Uterus (tissue), 4 donors: ENCODE measurements around the gene HSD11B1. TPM values are rescaled to one million over a fixed set of nuclear protein-coding genes. Genes with fewer than 3 reads are reported as not detected.

Source experiments
- DNase-seq, 2 donors: peaks; one replicate each; pipeline ENCODE4 v3.0.0-alpha.2; 2019 to 2020
- H3K27ac ChIP-seq, 2 donors: fragments of 200-600 bp; sonication (generic); 1 replicate in 1 of 2; 2 replicates in 1 of 2; pipeline ENCODE4 v1.5.1; 2016 to 2018
- H3K27me3 ChIP-seq, 2 donors: fragments of 200-600 bp; sonication (generic); one replicate each; pipeline ENCODE4 v1.5.1; 2018 to 2019; ENCODE audit warnings: control low read depth in 1 of 2
- H3K36me3 ChIP-seq, 2 donors: fragments of 200-600 bp; sonication (generic); one replicate each; pipeline ENCODE4 v1.5.1; 2019; ENCODE audit warnings: control low read depth in 1 of 2
- H3K4me1 ChIP-seq, 2 donors: fragments of 200-600 bp; sonication (generic); one replicate each; pipeline ENCODE4 v1.5.1; 2018 to 2019; ENCODE audit warnings: control low read depth in 1 of 2
- H3K4me3 ChIP-seq, 2 donors: fragments of 200-600 bp; sonication (generic); 1 replicate in 1 of 2; 2 replicates in 1 of 2; pipeline ENCODE4 v1.5.1; 2018 to 2019; ENCODE audit warnings: mild to moderate bottlenecking in 1 of 2
- H3K9me3 ChIP-seq, 2 donors: fragments of 200-600 bp; sonication (generic); one replicate each; pipeline ENCODE4 v1.5.1; 2019; ENCODE audit warnings: control low read depth in 1 of 2
- POLR2A ChIP-seq, 2 donors: fragments of 450-650 bp; IDR thresholded peaks; one replicate each; pipeline ENCODE4 v1.6.1; 2016; ENCODE audit warnings: antibody characterized with exemption in 2 of 2, mild to moderate bottlenecking in 1 of 2, moderate library complexity in 1 of 2
- intact Hi-C: fragments of 100-400 bp; cut with DNase I; formaldehyde crosslinking; loops from one replicate; pipeline ENCODE4 v1.15.1; 2023; ENCODE audit warnings: low total_unique reads
- total RNA-seq, 4 donors: library from RNA; depleted of rRNA in 3 of 4; stranded (reverse); fragments of >200 nt in 3 of 4; gene quantifications; one replicate each; pipeline versions ENCODE4 v1.1.0 to v1.2.4, GENCODE V29; 2014 to 2023
- TF ChIP-seq, protein P1 (sequence below), 4 experiments: fragments of 200-600 bp in 2 of 4; fragments of 450-650 bp in 2 of 4; sonication (generic) in 2 of 4; IDR thresholded peaks; one replicate each; pipeline ENCODE4 v1.5.1; 2016 to 2019; ENCODE audit warnings: antibody characterized with exemption in 4 of 4, mild to moderate bottlenecking in 2 of 4, moderate library complexity in 1 of 4
- donor health status: DM: yes; HTN: yes; CAD: no.

HSD11B1 gene
- total RNA-seq, 4 donors from 2014 or later: 0.59 to 12.8 (median 2.2) TPM

DNA sequence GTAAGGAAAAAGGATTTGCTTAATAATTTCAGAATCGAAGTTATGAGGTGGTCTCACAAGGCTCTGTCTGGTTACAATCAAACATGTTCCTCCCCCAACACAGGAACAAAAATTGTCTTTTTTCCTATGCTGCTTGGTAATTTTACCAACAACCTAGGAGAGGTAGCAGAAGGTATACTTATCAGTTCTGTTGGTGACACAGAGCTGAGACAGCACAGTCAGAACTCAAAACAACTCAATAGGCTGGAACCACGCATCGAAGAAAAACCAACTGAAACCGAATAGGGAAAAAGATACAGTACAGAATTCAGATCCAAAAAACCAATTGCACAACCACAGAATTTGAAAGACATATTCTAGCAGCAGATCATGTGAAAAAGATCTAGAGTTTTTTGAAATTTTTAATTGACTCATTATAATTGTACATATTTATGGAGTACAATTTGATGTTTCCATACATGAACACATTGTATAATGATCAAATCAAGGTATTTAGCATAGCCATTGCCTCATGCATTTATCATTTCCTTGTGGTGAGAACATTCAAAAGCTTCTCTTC lies 25.6 kb upstream of the HSD11B1 start:
- H3K4me1 ChIP-seq: peaks cover 0 to 4% of the 10 kb centered on the region in 2 donors
- no peaks in the 10 kb centered on the region for H3K9me3 ChIP-seq
- no peaks in the 10 kb centered on the region for H3K27me3 ChIP-seq
- no peak for DNase-seq
- intact Hi-C loops: no loop called here
- H3K4me3 ChIP-seq: no peak overlapping the region
- no peak for TF ChIP-seq POLR2A (IDR thresholded peaks at IDR 0.05)
- TF ChIP-seq, protein P1, sequence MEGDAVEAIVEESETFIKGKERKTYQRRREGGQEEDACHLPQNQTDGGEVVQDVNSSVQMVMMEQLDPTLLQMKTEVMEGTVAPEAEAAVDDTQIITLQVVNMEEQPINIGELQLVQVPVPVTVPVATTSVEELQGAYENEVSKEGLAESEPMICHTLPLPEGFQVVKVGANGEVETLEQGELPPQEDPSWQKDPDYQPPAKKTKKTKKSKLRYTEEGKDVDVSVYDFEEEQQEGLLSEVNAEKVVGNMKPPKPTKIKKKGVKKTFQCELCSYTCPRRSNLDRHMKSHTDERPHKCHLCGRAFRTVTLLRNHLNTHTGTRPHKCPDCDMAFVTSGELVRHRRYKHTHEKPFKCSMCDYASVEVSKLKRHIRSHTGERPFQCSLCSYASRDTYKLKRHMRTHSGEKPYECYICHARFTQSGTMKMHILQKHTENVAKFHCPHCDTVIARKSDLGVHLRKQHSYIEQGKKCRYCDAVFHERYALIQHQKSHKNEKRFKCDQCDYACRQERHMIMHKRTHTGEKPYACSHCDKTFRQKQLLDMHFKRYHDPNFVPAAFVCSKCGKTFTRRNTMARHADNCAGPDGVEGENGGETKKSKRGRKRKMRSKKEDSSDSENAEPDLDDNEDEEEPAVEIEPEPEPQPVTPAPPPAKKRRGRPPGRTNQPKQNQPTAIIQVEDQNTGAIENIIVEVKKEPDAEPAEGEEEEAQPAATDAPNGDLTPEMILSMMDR (IDR thresholded peaks at IDR 0.05): no peak
- H3K27ac ChIP-seq: no peak overlapping the region
- H3K36me3 ChIP-seq: no peaks in the 10 kb centered on the region

DNA sequence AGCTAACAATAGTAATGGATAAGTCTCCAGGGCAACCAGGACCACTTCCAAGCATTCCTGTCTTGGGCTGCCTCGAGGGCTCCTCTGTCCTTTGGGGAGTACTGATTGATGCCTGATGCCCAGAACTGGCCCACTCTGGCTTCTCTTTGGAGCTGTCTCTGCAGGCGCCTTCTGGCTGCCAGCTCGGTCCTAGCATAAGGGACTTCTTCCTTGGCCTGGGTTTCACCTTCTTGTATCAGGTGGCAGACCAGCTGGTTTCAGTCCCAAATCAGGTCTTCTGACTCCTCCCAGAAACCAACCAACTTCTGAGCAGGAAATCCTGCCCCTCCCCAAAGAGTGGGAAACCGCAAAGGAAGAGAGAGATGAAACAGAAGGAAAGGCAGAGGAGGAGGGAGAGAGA lies 18.8 kb upstream of the HSD11B1 start:
- intact Hi-C loops: loop anchor here (5.0 kb wide), 1 partner anchor 104 kb away; the partner anchor contains the start of gene CAMK1G
- DNase-seq: no peak
- Histone ChIP-seq H3K27ac (peak overlapping the region in 1 of 2 donors; percentile 16), H3K4me1 (no peaks in the 10 kb centered on the region), H3K4me3 (no peak overlapping the region), H3K36me3 (no peaks in the 10 kb centered on the region), H3K9me3 (no peaks in the 10 kb centered on the region), H3K27me3 (no peaks in the 10 kb centered on the region)
- TF ChIP-seq, protein P1 (IDR thresholded peaks at IDR 0.05): no peak
- TF ChIP-seq POLR2A (IDR thresholded peaks at IDR 0.05): no peak

GRCh38 chr1:209686322-209686721 lies 18.3 kb upstream of the HSD11B1 start:
- H3K4me1 ChIP-seq: no peaks in the 10 kb centered on the region
- no peak overlapping the region for H3K27ac ChIP-seq
- TF ChIP-seq, protein P1 (IDR thresholded peaks at IDR 0.05): no peak
- TF ChIP-seq POLR2A (IDR thresholded peaks at IDR 0.05): no peak
- H3K27me3 ChIP-seq: no peaks in the 10 kb centered on the region
- intact Hi-C loops: loop anchor here (5.0 kb wide), 1 partner anchor 104 kb away; the partner anchor contains the start of gene CAMK1G
- H3K9me3 ChIP-seq: no peaks in the 10 kb centered on the region
- no peaks in the 10 kb centered on the region for H3K36me3 ChIP-seq
- no peak for DNase-seq
- no peak overlapping the region for H3K4me3 ChIP-seq

GRCh38 chr1:209688746-209689234 lies 15.9 kb upstream of the HSD11B1 start:
- Histone ChIP-seq H3K9me3 (no peaks in the 10 kb centered on the region), H3K4me3 (no peak overlapping the region), H3K27ac (no peak overlapping the region), H3K36me3 (no peaks in the 10 kb centered on the region), H3K27me3 (no peaks in the 10 kb centered on the region), H3K4me1 (no peaks in the 10 kb centered on the region)
- intact Hi-C loops: loop anchor here (5.0 kb wide), 1 partner anchor 106 kb away; the partner anchor contains the start of gene CAMK1G
- no peak for TF ChIP-seq POLR2A (IDR thresholded peaks at IDR 0.05)
- TF ChIP-seq, protein P1 (IDR thresholded peaks at IDR 0.05): no peak
- no peak for DNase-seq

- Histone ChIP-seq H3K27me3 (no peaks in the 10 kb centered on the region), H3K9me3 (no peaks in the 10 kb centered on the region), H3K27ac (no peak overlapping the region), H3K4me1 (no peaks in the 10 kb centered on the region), H3K4me3 (no peak overlapping the region), H3K36me3 (no peaks in the 10 kb centered on the region)
- no peak for TF ChIP-seq POLR2A (IDR thresholded peaks at IDR 0.05)
- TF ChIP-seq, protein P1 (IDR thresholded peaks at IDR 0.05): no peak
- intact Hi-C loops: loop anchor here (5.0 kb wide), 1 partner anchor 107 kb away; the partner anchor contains the start of gene CAMK1G
- DNase-seq: no peak
Measured at GRCh38 chr1:209689477-209689876, 15.2 kb upstream of the HSD11B1 start.
